ENCODE measurements around the gene HOXB4. TPM values are rescaled to one million over a fixed set of nuclear protein-coding genes. Genes with fewer than 3 reads are reported as not detected.

The HOXB4 gene
- total and polyA plus RNA-seq, 8 donors: 0.45 to 5.1 (median 2.1) TPM; not detected in 2

DNA sequence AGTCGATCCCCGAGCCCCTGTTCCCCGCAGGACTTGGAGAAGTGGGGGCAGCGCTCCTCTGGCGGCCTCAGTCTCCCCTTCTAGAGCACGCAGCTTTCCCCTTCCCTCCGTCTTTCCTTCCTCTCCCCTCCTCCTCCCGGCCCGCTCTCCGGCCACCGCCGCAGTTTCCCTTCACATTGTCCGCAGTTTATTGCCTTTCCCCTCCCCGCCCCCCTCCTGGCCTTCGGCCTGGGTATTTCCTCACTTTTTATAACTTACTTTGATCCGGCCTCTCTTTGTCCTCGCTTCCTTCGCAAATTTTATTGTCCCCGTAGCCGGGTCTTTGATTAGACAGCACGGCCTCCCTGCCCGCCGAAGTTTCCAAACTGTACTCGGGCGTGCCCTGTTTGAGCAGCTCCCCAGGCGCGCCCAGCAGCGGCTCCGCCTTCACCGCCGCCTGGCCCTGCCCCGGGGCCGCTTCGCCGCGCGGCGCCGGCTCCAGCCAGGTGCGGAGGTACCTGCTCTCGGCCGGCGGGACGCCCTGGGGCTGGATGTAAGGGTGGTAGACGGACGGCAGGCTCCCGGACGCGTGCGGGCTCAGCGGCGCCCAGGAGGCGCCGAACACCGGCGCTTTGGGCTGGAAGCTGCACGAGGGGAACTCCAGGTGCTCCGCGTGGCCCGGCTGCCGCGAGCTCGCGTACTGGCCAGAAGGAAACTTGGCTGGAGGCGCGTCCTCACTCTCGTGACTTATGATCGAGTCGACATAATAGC, 47.5 kb upstream of the HOXB4 start:
- Histone ChIP-seq H3K36me3 (no peaks in the 10 kb centered on the region), H3K4me1 (peaks cover 23 to 27% (median 23%) of the 10 kb centered on the region in 4 donors), H3K9me3 (no peaks in the 10 kb centered on the region), H3K27ac (peak overlapping the region in 1 of 5 donors; percentile 23), H3K27me3 (peaks cover 45 to 100% (median 99%) of the 10 kb centered on the region in 3 donors), H3K4me3 (peak overlapping the region; percentile 32 to 58 (median 40))
- WGBS, 5 donors: 0 to 2% (median 1%) methylated on average over 43 to 69 of the region's 69 CpGs
- intact Hi-C loops (cut with DNase I; ENCODE audit: low total_unique reads): loop anchor here (10.0 kb wide), 1 partner anchor 291 kb away; no protein-coding TSS in a partner anchor
- DNase-seq: peak; percentile 46 to 71
- TF ChIP-seq POLR2A (IDR thresholded peaks at IDR 0.05) (no peak), POLR2AphosphoS5 (IDR thresholded peaks at IDR 0.05) (no peak), EP300 (IDR thresholded peaks at IDR 0.05) (no peak)
- TF ChIP-seq, protein P1, sequence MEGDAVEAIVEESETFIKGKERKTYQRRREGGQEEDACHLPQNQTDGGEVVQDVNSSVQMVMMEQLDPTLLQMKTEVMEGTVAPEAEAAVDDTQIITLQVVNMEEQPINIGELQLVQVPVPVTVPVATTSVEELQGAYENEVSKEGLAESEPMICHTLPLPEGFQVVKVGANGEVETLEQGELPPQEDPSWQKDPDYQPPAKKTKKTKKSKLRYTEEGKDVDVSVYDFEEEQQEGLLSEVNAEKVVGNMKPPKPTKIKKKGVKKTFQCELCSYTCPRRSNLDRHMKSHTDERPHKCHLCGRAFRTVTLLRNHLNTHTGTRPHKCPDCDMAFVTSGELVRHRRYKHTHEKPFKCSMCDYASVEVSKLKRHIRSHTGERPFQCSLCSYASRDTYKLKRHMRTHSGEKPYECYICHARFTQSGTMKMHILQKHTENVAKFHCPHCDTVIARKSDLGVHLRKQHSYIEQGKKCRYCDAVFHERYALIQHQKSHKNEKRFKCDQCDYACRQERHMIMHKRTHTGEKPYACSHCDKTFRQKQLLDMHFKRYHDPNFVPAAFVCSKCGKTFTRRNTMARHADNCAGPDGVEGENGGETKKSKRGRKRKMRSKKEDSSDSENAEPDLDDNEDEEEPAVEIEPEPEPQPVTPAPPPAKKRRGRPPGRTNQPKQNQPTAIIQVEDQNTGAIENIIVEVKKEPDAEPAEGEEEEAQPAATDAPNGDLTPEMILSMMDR (IDR thresholded peaks at IDR 0.05): no peak

DNA sequence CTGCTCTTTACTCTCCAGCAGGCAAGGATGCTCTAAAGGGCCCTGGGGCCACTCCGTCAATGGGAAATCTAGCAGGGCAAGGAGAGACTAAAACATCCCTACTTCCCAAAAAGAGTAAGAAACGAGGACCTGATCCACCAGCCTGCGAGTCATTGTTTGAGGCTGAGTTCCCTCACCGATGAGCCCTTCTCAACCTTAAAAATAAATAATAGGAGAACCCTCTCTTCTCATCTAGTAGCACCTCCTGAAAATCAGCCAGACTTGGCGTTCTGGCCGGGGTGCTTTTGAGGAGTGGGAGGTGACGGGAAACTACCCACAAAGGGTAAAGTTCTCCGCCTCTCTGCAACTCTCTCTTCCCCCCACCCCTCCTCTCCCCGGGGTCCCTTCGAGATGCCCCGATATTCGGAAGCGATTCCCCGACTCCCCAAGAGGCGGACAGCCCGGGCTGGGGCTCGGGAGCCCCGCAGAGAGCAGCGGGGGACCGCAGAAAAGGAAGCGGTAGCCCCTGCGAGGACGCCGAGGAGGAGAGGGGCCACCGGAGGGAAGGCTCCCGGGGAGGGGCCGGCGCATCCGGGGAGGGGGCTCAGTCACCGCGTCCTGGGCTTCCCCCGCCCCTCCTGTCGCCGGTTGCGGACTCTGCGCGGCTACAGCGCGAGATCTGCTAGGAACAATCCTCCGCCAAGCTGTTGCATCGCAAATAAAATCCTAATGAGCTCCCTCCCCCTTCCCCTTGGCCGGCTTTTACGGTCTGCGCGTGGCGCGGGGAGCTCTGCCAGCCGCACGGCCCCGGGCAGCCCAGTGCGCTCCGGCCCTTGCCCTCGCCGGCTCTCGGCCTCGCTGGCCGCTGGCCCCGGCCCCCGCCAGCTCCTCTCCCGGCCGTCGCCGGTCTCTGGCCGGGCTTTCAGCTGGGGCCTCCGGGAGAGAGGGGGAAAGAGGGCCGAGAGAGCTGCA, 46.7 kb upstream of the HOXB4 start:
- intact Hi-C loops (cut with DNase I; ENCODE audit: low total_unique reads): loop anchor here (10.0 kb wide), 1 partner anchor 290 kb away; no protein-coding TSS in a partner anchor

DNA sequence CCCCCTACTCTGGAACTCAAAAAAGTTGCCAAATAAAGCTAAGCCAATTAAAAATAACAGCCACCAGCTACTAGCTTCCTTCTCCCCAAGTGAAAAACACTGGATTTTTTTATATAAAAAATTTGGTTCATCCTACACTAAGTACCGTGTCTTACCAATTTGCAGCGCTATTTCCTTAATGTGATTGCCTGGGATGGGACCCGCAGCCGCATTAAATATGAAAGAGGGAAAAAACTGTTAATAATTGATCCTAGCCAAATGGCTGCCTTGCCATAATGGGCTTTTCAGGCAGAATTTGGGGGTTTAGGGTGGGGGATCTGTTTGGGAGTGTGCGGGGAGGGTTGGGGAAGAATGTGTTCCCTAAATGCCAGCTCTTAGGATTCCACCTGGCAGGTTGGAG, 46.0 kb upstream of the HOXB4 start:
- Histone ChIP-seq H3K4me1 (peaks cover 23 to 30% (median 25%) of the 10 kb centered on the region in 4 donors), H3K4me3 (no peak overlapping the region), H3K27me3 (peaks cover 39 to 100% (median 100%) of the 10 kb centered on the region in 3 donors), H3K36me3 (no peaks in the 10 kb centered on the region), H3K27ac (no peak overlapping the region), H3K9me3 (no peaks in the 10 kb centered on the region)
- no peak for TF ChIP-seq POLR2A (IDR thresholded peaks at IDR 0.05)
- TF ChIP-seq EP300 (IDR thresholded peaks at IDR 0.05): no peak
- TF ChIP-seq, protein P1 (IDR thresholded peaks at IDR 0.05): no peak
- TF ChIP-seq POLR2AphosphoS5 (IDR thresholded peaks at IDR 0.05): no peak
- 23 to 31% (median 26%) methylated on average over 5 of the region's 5 CpGs for WGBS, 5 donors
- DNase-seq: no peak
- intact Hi-C loops (cut with DNase I; ENCODE audit: low total_unique reads): loop anchor here (10.0 kb wide), 1 partner anchor 289 kb away; no protein-coding TSS in a partner anchor

More for the DNA sequence above, 46.7 kb upstream of the HOXB4 start:
- H3K9me3 ChIP-seq: no peaks in the 10 kb centered on the region
- TF ChIP-seq, protein P1 (IDR thresholded peaks at IDR 0.05): no peak
- TF ChIP-seq POLR2AphosphoS5 (IDR thresholded peaks at IDR 0.05): no peak
- no peak for TF ChIP-seq EP300 (IDR thresholded peaks at IDR 0.05)
- TF ChIP-seq POLR2A (IDR thresholded peaks at IDR 0.05): no peak
- peaks cover 44 to 100% (median 99%) of the 10 kb centered on the region in 3 donors for H3K27me3 ChIP-seq
- no peak for DNase-seq
- peaks cover 23 to 27% (median 23%) of the 10 kb centered on the region in 4 donors for H3K4me1 ChIP-seq
- H3K36me3 ChIP-seq: no peaks in the 10 kb centered on the region
- H3K4me3 ChIP-seq: peak overlapping the region; percentile 32 to 58 (median 40)
- H3K27ac ChIP-seq: peak overlapping the region in 1 of 5 donors; percentile 23
- WGBS, 5 donors: 2 to 7% (median 3%) methylated on average over 41 to 66 of the region's 66 CpGs

DNA sequence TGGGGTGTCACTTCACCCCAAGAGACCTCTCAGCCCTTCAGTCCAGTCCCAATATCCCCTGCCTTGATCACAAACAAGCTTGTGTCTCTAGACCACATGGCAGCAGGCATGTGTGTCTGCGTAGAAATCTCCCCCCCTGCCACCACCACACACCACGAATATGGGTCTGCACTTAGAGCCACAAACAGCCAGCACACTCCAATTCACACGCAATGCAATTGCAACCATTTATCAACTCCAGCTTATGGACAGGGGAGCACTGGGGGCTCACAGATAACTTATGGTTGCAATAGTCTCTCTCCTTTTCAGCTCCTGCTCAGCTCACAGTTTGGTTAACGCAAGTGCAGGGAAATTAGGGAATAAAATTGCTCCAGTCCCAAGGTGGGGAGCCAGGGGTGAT, 45.4 kb upstream of the HOXB4 start:
- no peak for TF ChIP-seq POLR2AphosphoS5 (IDR thresholded peaks at IDR 0.05)
- TF ChIP-seq, protein P1 (IDR thresholded peaks at IDR 0.05): no peak
- no peak for TF ChIP-seq EP300 (IDR thresholded peaks at IDR 0.05)
- TF ChIP-seq POLR2A (IDR thresholded peaks at IDR 0.05): no peak
- Histone ChIP-seq H3K9me3 (no peaks in the 10 kb centered on the region), H3K4me3 (no peak overlapping the region), H3K27ac (no peak overlapping the region), H3K36me3 (no peaks in the 10 kb centered on the region), H3K4me1 (peaks cover 23 to 34% (median 27%) of the 10 kb centered on the region in 4 donors), H3K27me3 (peaks cover 36 to 100% (median 100%) of the 10 kb centered on the region in 3 donors)
- no peak for DNase-seq
- intact Hi-C loops (cut with DNase I; ENCODE audit: low total_unique reads): loop anchor here (10.0 kb wide), 1 partner anchor 289 kb away; no protein-coding TSS in a partner anchor
- WGBS, 5 donors: 8 to 24% (median 19%) methylated on average over 4 of the region's 4 CpGs
